Ureter (tissue), 1 donor: ENCODE results near the gene PSME1. TPM values are rescaled to one million over a fixed set of nuclear protein-coding genes. Genes with fewer than 3 reads are reported as not detected.

Source experiments
- DNase-seq: peaks from one replicate; pipeline ENCODE4 v3.0.0-alpha.2; 2020; ENCODE audit warnings: low spot score
- total RNA-seq: library from RNA; stranded (reverse); gene quantifications from one replicate; pipeline ENCODE4 v1.2.4, GENCODE V29; 2023
- donor health status: DM: yes; HTN: yes; CAD: no.

The PSME1 gene
- total RNA-seq, 1 donor from 2014 or later, result 227 TPM

DNA sequence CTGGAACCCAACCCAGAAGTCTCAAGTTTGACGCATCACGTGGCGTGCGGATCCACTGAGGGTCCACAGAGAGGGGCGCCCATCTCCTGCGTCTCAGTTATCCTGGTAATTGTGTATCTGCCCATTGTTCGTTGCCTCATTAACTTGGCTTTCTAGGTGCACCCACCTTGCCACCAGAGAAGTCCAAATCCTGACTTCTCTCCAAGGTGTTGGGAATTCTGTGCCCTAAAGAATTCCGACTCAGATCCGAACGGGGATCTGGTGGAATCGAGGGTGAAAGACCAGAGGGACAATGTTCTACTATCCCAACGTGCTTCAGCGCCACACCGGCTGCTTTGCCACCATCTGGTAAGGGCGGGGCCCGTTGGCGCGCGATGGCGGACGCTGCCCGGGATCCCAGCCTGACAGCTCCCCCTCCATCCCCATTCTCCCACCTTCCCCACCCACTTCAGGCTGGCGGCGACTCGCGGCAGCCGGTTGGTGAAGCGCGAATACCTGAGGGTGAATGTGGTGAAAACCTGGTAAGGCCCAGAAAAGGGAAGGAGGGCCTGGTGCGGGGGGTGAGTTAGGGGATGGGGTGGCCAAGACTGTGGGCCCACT is 36.4 kb downstream of the PSME1 start:
- no peak for DNase-seq

DNA sequence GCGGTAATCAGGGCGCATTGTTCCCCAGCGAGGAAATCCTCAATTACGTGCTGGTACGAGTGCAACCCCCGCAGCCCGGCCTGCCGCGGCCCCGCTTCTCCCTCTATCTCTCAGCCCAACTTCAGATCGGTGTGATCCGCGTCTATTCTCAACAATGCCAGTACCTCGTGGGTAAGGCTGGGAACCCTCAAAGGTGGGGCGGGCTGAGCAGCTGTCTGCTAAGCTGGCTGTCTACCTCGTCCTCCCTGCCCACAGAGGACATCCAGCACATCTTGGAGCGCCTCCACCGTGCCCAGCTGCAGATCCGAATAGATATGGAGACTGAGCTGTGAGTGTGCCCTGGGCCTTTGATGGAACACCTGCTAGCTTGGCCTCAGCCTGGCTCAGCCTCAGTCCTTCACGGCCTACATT is 36.9 kb downstream of the PSME1 start:
- no peak for DNase-seq

GRCh38 chr14:24176599-24176998 is 40.6 kb downstream of the PSME1 start:
- DNase-seq, result no peak

GRCh38 chr14:24177041-24177825 is 41.2 kb downstream of the PSME1 start:
- DNase-seq, result no peak

DNA sequence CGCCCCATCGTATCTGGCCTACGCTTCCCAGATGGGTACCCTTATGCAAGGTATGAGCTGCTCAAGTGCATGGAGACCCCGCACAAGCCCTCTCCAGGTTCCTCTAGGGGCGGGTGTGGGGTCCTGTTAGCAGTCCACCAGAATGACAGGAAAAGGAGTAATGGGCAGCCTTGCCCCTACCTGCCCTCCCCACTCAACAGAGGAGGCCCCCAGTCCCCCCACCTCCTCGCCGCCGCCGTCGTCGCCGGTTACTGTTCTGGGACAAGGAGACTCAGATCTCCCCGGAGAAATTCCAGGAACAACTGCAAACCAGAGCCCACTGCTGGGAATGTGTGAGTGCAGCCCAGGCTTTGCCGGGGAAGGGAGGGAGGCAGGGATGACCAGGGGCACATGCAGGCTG is 41.9 kb downstream of the PSME1 start:
- DNase-seq, result no peak

- DNase-seq, result no peak
These were observed 42.6 kb downstream of the PSME1 start for GRCh38 chr14:24178399-24179178.

DNA sequence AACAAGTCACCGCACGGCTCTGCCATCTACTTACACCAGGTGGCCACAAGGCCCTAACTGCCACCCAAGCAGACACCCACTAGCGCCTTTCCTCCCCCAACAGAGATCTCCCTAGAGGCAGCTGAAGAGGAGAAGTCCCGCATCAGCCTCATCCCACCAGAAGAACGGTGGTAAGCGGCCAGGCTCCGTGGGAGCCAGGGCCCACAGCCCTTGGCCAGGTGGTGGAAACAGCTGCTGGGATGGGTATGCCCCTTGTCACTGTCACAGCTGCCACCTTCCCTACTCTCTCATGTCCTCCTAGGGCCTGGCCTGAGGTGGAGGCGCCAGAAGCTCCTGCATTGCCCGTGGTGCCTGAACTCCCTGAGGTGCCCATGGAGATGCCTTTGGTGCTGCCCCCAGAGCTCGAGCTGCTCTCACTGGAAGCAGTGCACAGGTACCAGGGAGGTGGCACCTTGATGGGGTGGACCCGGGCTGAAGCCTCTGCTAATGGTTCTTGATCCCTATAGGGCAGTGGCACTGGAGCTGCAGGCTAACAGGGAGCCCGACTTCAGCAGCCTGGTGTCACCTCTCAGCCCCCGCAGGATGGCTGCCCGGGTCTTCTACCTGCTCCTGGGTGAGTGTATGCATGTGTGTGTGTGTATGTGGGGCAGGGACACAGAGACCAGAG is 43.4 kb downstream of the PSME1 start:
- no peak for DNase-seq

- DNase-seq, result no peak
These were observed 44.2 kb downstream of the PSME1 start for GRCh38 chr14:24179961-24180796.

DNA sequence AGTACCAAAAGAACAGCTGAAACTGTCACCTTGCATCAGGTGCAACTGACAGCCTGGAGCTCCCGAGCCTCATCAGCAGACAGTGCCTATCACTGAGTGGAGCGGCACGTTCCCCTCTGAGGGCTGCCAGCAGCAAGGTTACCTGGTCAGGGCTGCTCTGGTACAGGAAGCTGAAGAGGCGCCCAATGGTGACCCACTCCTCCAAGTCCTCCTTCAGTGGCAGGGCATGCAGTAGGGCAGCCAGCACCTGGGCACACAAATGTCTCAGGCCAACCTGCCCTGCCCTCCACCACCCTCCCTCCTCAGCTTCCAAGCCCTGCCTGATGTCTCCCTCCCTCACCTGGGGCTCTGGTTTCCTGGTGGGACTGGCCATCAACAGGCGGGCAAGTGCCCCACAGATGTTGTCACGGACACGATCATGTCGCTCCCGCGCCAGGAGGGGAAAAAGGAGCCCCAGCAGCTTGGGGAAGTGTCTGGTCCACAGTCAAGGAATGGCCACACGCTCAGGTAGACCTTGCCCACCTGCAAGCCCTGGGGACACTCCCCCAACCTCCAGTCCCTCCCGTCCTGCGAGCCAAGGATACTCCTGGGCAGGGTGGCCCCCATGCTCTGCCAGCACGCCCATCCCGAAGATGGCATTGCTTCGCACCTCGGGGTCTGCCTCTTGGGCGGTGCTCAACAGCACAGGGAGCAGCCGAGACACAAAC is 45.5 kb downstream of the PSME1 start:
- no peak for DNase-seq

- no peak for DNase-seq
These were observed 46.3 kb downstream of the PSME1 start for GRCh38 chr14:24182110-24182882.

- DNase-seq, result no peak
These were observed 47.1 kb downstream of the PSME1 start for GRCh38 chr14:24183014-24183481.

GRCh38 chr14:24184104-24184970 is 48.3 kb downstream of the PSME1 start:
- no peak for DNase-seq

DNA sequence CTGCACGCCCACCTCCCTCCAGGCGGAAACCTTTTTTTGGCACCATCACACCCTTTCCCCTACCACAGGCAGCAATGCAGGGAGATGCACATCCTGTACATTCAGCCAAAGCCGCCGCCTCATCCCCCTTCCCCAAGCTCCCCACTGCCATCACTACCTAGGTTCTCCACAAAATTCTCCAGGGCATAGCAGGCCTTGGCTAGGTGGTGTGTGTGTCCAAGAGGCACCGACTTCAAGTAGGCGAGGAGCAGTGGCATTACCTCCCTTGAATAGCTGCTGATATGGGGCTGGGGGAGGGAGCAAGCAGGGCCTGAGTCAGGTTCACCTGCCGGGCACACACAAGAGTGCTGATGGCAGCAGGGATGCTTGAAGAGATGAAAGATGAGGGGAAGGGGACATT is 49.0 kb downstream of the PSME1 start:
- DNase-seq, result no peak

- DNase-seq, result no peak
These were observed 49.7 kb downstream of the PSME1 start for GRCh38 chr14:24185741-24186140.

DNA sequence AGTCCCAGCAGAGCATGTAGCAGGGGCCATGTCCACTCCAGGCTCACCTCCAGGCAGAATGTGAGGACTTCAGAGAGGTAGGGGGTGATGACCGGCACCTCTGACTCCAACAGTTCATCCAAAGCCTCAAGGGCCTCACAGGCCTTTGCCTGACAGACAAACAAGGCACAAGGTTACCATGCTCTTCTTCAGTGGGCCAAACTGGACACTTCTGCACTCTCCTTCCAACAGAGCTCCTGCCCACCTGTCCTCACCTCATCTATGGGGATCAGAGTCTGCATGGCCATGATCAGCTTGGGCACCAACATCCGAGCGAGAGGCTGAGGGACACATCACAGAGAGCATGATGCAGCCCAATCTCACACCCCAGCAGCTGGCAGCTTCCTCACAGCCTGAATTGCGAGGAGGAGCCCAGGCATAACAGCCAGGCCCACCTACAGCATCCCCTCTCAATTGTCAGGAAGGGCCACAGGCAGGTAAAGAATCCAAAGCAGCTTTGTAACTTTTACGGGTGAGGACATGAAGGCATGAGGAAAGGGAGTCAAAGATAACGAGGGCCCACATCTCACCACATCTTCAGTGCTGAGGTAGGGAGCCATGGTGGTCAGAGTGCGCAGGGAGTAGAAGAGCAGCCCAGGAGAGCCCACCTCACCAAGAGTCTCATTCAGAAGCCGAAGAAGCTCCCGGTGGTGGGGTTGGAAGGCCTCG is 51.0 kb downstream of the PSME1 start:
- DNase-seq, result no peak

DNA sequence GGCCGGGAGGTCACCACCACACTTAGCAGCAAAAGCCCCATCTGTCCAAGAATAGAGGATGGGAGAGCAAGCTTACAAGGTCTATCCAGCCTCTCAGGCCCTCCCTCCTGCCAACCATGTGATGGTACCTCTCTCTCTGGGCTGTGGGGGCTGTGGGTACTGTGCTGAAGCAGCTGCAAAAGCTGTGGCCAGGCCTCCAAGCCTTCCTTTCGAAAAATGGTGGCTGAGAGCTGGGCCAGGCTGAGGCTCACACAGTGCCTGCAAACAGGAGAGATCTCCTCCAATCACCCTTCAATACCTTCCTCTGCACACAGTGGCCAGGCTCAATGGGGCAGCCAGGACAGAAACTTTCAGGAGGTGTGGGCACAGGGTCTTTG is 51.5 kb downstream of the PSME1 start:
- DNase-seq, result no peak
